RKO (cell line): ENCODE measurements around the gene TPCN2.

Experiments used
- DNase-seq: peaks from one replicate; pipeline ENCODE4 v3.0.0-alpha.2; 2016; ENCODE audit warnings: low spot score

Gene TPCN2

DNA sequence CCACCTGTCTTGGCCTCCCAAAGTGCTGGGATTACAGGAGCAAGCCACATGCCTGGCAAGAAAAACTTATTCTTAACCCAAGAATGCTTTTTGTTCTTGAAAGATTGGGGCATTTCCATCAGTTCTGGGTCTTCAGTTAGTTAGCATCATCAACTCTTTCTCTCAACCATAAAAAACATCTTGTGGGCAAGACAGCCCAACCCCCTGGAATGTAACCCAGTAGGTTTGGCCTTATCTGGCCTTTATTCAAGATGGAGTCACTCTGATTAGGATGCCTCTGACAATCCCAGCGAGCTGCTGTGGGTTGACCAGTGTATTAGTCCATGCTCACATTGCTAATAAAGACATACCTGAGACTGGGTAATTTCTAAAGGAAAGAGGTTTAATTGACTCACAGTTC, 9.2 kb upstream of the TPCN2 start:
- DNase-seq = no peak

DNA sequence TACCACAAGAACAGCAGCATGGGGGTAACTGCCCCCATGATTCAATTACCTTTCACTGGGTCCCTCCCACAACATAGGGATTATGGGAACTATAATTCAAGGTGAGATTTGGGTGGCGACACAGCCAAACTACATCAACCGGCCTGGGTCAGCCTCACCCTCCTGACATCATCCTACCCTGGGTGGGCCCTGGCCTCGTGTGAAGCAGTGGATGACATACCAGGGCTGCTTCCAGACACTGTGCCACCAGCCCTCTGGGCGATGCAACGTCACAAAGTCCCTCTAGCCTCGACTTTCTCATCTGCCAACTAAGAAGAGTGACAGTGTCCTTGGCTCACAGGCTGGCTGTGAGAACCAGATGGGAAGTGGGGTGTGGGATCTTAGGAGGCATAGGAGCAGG, 8.7 kb upstream of the TPCN2 start:
- no peak for DNase-seq

DNA sequence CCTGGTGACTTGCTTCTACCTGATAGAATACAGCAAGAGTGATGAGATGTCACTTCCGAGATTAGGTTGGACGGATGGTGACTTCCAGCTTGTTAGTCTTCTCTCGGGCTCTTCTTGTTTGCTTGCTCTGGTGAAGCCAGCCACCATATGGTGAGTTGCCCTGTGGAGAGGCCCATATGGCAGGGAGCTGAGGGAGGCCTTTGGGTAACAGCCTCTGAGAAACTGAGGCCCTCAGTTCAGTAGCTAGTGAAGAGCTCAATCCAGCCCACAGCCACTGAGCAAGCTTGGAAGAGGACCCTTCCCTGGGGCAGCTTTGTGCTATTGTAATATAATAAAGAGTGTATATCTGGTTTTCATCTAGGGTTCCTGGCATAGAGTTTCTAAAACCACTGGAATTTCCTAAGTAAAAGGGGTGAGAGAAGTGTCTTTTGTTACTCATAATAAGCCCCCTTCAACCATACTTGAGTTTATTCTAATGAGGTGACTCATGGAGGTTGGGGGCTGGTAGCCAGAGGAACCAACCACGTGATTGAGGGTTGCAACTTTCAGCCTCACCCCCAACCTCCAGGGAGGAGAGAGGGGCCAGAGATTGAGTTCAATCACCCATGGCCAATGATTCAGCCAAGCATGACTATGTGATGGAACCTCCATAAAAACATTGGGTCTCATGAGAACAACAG, 8.0 kb upstream of the TPCN2 start:
- DNase-seq = no peak

DNA sequence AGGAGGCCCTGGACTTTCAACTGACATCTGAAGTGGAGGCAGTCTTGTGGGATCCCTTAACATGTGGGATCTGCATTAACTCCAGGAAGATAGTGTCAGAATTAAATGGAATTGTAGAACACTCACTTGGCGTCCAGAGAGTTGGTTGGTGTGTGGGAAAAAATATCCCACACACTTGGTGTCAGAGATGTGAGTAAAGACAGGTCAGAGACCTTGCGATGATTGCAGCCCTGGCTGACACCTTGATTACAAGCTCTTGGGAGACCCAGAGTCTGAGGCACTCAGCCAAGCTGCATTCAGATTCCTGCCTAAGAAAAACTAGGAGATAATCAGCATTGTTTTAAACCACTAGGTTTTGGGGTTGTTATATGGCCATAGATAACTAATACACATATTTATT, 7.2 kb upstream of the TPCN2 start:
- no peak for DNase-seq

DNA sequence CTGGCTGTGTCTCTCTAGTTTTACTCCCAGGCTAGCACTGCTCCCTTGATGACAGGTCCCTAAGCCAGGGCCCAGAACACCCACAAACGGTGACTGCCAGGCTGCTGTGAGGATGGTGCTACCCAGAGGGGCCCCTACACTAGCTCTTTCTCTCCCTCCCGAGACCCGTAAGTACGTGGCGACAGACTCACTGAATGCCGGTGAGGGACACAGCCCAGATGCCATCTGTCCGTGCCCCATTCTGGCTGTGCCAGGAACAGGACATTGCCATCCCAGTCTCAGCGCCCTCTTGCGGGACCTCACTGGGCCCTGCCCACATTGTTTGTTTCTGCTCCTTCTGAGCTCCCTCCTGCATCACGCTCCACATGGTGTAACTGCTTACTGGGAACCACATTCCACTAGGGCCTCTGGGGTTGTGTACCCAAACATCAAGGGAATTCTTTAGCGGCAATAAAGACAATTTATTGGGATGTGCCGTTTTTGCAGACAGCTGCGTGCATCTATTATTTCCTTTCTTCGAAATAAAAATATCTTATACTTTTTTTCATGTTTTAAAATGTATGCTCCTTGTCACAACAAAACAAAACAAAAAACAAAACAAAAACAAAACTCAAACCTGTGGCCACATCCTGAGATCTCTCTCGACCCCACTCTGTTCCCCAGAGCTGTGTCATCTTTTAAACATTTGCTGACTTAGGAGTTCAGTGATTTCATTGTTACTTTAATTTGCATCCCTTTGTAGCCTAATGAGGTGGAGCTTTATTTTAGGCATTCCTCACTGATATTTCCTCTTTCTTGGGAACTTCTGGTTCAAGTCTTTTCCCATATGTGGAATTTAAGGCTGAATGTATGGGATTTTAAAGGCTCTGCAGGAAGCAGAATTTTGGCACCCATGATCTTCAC, 4.4 kb upstream of the TPCN2 start:
- DNase-seq = peak; percentile 40

DNA sequence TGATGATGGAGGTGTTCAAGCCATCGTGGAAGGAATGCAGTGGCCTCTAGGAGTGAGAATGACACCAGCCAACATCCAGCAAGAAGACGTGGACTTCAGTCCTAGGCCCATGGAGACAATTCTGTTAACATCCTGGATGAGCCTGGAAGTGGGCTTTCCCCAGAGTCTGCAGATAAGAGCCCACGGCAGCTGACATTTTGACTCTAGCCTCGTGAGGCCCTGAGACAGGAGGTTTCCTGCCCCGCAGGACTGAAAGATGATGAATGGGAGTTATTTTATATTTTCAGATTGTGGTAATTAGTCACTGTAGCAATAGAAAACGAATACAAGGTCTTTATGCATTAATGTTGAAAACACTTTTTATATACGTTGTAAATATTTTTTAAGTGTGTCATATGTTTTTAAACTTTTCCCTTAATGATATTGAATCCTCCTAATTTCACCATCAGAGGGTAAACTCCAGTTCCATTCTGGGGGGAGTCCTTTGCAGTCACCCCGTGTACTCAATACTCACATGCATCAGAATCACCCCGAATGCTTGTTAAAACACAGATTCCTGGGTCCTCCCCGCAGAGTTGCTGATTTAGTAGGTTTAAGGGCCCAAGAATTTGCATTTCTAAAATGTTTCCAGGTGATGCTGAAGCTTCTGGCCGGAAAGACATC, 570 bp upstream of the TPCN2 start:
- DNase-seq = peak; percentile 17

DNA sequence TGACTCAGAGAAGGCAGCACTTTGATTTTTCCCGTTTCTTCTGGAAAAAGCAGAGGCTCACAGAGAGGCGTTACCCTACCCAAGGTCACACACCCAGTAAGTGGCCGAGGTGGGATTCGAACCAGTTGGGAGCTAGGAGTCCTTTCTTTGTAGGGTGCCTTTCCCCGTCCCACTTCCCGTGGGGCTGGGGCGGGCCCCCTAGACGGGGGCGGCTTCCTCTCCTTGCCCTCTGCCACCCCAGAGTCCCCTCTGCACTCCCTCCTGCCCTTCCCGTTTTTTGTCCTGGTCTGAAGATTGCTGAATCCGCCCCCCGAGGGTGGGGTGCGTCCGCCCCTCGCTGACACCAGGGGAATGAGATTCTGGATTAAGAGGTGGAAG, 747 bp downstream of the TPCN2 start:
- peak; percentile 3 for DNase-seq

DNA sequence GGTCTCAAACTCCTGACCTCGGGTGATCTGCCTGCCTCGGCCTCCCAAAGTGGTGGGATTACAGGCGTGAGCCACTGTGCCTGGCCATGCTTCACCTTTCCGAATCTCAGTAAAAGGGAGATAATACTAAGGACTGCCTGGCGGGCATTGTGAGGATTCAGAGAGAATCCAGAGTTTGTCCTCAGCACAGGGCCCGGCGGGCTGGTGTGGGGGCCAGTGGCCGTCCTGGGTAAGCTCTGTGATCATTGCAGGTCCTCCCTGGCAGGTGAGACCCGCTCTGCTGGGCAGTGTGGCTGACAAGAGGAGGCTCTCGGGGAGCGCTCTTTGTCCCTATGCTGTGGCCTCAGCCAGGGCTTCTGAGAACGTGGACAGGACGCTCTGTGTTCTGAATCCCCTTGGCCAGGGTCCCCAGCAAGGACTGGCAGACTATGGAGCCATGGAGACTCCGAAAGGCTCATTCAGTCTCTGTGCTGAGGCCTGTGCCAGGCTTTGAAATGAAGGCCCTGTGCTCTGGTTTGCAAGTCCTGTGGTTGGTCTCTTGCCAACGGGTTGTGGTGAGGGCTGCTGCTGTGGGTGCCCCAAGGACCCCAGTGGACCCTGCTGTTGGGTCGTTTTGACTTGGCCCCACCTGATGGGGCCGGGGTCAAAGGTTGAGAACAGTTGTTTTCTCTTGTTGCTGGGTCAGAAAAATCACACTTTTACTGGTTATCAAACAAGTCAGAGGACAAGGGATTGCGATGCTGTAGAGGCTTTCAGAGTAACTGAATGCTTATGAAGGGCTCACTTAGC, 2.1 kb downstream of the TPCN2 start:
- no peak for DNase-seq

DNA sequence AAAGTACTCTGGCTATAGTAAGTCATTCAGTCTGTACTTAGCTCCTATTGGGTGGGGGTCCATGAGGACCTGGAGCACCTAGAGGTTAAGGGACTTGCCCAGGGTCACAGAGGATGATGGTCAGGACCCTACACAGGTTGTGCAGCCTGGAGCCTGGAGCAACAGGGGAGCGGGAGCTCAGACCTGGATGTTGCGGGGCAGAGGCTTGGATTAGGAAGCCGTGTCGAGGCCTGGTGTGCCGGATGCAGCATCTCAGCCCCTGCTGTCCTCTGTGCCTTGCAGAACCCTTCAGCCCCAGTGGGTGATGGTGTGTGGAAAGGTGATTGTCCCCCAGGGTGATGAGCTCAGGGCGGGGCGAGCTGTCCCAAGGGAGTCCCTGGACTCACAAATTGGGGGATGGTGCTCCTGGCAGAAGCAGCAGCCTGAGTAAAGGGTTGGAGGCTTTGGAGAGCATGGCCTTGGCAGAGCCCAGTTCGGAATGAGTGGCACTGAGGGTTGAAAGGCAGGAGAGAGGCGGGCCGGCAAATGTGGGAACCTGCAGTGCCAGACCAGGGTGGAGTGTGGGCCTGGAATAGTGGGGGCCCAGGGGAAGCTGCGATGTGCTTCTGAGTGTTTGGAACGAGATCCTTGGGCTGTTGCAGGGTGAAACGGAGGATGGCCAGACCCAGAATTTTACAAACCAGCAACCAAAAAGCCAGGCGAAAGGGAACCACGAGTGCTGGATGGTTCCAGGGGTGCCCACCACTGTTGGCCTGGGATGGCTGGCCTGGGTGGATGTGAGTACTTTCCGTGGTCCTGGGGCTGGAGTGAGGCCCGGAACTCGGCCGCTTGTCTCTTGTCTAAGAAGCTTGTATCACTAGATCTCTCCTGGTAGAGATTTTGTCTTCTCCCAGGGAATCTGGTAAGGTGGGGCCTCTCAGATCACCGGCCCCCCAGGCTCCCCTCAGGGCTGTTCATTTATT, 2.9 kb downstream of the TPCN2 start:
- no peak for DNase-seq

DNA sequence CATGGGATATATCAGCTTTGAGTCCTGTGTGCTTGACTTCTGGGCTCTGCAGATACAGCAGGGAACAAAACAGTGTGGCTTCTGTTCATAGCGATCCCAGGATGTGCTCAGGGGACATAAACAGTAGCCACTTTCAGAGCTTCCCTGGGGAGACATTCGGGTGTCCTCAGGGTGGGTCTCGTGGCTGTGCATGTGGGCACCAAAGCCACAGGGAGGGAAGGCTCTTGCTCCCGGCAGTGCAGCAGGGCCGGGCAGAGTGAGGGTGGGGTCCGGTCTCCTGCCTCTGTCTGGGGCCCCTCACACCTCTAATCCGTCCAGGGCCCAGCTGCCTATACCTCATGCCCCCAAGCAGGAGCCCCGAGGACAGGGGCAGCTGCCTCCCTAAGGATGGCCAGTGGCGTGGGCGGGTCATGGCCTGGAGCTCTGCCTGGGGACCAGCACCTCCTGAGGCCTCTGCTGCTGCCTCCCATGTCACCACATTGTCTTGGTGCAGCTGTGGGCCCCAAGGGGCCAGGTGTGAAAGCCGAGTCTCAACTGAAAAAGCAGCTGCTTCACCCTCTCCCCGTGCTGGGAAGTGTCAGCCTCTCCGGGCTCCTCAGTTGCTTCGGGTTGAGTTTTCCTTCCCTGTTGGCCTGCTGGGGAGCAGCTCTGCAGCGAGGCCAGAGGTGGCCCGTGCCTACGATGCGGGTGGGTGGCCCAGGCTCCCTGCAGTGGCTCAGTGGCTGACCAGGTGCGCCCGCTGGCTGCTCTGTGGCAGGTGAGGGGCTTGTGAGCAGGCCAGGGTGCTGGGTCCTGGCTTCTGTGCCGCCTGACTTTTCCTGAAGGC, 3.8 kb downstream of the TPCN2 start:
- DNase-seq = no peak

DNA sequence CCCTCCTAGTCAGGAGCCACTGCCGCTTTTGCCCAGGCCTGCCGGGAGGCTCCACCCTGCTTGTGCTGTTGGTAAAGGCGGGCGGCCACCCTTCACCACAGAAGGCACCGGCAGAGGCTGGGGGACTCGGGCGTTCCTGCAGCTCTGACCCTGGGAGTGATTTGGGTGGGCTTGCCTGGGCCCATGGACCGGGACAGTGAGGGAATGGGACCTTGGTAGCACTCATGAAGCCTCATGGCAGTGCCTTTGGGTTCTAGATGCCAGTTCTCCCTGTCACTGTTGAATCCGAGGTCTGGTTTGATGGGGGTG, 4.4 kb downstream of the TPCN2 start:
- no peak for DNase-seq

DNA sequence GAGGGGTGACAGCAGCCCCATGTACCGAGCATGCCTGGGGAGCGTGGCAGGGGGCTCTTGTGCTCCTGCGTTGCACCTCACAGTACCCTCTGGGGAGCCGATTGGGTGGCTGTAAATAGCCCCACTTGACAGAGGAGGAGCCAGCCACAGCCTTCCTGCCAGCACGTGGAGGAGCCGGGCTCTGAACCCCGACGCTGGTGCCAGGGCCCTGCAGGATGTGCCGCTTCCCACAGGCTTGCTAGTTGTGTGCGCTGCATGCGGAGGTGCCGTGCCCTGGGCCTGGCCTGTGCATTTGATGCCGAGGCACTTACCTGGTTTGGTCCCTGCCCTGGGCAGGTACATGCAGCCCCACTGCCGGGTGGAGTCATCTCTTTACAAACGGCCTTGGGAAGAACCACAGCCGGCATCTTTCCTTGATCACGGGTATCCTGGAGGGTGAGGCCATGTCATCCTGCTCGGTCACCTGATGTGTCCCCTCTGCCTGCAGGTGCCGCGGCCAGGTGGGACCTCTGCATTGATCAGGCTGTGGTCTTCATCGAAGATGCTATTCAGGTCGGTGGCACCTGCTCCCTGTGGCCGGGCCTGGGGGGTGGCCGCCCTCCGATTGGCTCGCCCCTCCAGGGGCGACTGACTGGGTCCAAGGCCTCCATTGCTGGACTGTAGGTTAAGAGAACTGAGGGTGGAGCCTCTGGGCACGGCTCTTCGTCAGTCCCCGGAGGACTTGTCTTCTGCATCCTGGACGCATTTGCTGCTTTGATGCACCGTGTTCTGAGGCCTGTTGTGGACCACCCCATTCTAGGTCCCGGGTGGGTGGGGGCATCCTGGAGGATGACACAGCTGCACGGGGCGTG, 5.0 kb downstream of the TPCN2 start:
- no peak for DNase-seq

DNA sequence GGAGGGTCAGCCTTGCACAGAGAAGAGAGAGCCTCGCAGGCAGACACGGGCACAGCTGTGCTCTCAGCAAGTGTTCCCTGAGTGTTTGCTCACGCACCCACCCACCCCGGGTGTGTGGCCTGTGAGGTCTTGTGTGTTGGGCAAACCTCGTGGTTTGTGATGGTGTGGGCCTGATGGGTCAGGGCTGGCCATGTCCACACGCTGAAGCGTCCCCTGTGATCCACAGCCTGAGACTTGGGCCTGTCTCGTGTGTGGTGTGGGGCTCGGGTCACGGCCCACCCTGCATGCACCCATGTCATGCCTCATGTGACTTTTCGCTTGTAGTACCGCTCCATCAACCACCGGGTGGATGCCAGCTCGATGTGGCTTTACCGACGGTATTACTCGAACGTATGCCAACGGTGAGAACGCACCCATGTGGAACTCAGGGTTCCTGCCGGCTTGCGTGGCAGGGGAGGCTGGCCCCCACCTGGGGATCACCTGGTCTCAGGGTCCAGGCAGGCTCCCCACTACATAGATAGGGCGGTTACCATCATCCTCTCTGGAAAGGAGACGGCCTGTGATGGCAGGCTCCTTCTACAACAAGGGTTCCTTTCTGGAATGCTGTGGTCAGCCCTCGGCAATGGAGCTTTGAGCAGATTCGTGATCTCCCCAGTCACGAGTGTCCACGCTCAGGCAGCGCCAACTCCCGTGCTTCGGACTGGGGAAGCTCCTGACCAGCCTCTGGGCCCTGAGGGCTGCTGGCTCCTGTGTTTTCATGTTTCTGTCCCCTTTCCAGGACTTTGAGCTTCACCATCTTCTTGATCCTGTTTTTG, 5.9 kb downstream of the TPCN2 start:
- DNase-seq = no peak

DNA sequence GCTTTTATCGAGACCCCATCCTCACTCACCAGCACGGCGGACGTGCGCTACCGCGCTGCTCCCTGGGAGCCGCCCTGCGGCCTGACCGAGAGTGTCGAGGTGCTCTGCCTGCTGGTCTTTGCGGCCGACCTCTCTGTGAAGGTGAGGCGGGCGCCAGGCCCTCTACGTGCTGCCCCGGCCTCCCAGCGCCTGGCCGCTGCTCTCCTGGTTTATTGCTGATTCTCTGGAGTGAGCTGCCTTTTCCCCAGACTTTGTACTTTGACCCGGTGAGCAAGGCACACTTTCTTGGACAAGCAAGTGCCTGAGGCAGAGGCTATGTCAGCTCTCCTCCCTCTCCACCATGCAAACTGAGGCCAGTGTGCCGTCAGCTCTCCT, 6.5 kb downstream of the TPCN2 start:
- DNase-seq = no peak

DNA sequence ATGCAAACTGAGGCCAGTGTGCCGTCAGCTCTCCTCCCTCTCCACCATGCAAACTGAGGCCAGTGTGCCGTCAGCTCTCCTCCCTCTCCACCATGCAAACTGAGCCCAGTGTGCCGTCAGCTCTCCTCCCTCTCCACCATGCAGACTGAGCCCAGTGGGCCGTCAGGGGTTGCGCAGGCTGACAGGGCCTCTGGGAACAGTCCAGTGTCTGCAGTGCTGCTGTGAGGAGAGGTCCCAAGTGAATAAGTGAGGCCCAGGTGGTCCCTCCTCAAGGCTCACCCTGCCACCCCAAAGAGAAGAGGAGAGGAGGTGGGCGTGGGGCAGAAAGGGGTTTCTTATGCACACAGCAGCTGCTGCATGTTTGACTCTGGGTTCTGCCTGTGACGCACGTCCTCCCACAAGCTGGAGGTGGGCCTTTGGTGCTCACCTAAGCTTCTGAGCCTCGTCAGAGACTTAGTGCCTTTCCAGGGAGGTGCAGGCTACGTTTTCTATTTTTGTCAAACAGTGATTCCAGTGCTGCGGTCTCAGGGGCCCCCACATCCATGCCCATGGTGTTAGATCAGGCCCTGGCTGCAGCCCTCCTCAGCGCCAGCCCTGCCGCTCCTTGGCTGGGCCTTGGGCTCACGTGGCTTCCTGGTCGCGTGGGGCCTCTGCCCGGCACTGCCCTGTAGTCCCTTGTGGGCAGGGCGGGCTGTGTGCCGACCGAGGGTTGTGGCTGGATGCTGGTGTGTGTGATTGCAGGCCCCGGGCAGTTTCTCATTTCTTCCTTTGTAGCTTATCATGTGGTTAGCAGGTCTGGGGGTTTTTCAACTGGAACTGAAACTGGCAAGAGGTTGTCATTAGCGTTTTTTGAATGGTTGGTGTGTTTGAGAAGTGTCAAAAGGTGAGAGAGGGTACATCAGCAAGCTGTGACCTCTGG, 7.1 kb downstream of the TPCN2 start:
- no peak for DNase-seq

DNA sequence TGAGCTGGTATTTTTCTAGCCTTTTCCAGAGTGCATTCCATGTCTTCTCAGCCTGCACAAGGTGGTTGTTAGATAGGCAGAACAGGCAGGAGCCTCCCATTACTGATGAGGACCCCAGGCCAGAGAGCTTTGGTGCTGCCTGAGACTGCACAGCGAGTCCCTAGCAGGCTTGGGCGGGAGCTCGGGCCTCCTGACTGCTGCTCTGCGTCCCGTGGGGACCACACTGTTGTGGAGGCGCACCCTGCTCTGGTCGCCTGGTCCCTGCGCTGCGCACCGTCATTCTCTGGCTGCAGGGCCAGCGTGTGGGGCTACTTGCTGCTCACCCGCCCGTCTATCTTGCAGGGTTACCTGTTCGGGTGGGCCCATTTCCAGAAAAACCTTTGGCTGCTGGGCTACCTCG, 8.5 kb downstream of the TPCN2 start:
- DNase-seq = no peak

DNA sequence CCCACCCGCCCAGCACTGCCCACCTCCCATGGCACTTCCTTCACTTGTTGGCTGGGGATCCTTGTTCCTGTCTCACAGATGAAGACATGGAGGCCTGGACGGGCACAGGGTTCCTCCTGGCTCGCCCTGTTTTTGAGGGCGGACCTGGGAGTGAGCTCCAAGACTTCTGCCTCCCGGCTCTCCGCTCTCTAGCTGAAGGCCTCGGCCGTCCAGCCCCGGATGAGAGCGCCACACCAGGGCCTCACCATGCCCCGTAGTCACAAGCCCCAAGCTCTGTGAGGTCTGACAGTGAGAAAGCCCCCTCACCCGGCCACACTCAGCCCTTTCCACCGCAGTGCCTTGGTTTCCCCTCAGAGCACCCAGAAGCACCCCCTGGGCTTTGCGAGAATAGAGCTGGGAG, 9.1 kb downstream of the TPCN2 start:
- no peak for DNase-seq
